HG03442 (cell line): ENCODE results near the gene KCNC4.

Source experiments
- ATAC-seq: cut with Tn5 transposase; IDR thresholded peaks from one replicate; pipeline ENCODE4 v1.9.1; 2021; ENCODE audit warnings: mild to moderate bottlenecking, moderate library complexity; ENCODE audit not compliant: unreplicated experiment

KCNC4 gene

DNA sequence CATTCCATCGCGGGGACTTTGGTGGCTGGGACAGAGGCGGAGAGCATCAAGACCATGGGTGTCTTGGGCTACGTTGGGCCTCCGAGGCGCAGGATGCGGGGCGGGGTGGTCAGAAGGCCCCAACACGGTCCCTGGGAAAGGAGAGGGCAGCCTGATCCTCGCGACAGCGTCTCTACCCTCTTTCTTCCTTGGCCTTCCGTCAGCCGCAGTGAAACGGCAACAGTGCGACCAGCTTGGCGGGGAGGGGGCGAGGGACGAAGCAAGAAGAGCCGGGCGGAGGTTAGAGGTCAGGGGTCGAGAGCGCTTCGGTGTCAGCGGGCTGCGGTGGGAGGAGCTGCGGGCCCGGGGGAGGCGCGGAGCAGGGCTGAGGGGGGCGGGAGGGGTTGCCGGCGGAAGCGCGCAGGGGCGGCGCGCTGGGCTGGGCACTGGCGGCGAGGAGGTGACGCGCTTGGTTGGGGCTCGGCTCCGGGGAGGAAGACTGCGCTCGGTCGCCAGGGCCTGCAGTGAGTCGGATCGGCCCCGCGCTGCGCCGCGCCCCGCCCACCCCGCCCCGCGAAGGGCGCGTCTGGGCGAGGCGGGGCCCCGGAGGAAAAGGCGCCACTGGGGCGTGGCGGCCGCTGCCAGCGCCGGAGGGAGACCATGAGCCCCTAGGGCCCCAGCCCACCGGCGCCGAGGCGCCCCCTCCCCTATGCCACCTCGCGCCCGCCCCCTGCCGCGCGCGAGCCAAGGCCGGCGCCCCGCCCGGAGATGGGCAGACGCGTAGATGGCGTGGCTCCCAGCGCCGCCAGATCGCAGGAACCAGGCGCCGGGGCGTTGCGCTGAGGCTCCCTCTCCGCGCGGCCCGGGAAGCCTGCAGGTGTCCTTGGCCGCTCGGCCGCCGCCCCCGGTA is at the start of gene KCNC4:
KCNC4 (plus strand) TSS at position 600 of the 889 bp plus-strand sequence. CDS start 1,186 bp downstream, outside the sequence.
- ATAC-seq, result peak; percentile 77

- no peak for ATAC-seq
Observed at GRCh38 chr1:110160538-110161100, 49.5 kb upstream of the KCNC4 start.

GRCh38 chr1:110161165-110161564 is 48.9 kb upstream of the KCNC4 start:
- ATAC-seq, result no peak

GRCh38 chr1:110161849-110162248 is 48.3 kb upstream of the KCNC4 start:
- ATAC-seq, result no peak

DNA sequence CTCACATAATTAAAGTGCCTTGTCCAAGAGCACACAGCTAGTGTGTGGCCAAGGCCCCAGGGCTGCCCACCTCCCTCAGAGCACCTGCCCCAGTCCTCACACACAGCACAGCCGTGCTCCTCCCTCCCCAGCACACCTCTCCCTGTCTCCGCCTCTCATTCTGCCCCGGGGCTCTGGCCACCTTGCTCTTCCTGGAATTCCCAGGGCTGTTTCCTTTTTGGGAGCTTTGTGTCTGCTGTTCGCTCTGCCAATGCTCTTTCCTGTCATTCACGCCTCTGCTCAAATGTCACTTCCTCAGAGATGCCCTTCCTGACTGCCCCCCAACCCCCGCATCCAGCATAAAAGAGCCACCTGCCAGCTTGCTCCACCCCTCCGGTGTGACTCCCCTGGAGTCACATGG is 46.5 kb upstream of the KCNC4 start:
- no peak for ATAC-seq

GRCh38 chr1:110164725-110165350 is 45.3 kb upstream of the KCNC4 start:
- ATAC-seq, result no peak

- no peak for ATAC-seq
Observed at GRCh38 chr1:110165761-110166231, 44.3 kb upstream of the KCNC4 start.

DNA sequence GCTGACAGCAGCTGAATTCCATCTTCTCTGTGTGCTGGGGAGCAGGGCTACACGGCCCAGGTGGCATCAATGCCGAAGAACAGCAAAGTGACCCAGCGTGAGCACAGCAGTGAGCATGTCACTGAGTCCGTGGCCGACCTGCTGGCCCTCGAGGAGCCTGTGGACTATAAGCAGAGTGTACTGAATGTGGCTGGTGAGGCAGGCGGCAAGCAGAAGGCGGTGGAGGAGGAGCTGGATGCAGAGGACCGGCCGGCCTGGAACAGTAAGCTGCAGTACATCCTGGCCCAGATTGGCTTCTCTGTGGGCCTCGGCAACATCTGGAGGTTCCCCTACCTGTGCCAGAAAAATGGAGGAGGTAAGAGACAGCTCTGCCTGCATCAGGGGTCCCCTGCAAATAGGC is 43.3 kb upstream of the KCNC4 start:
- no peak for ATAC-seq

GRCh38 chr1:110170766-110171733 is 39.1 kb upstream of the KCNC4 start:
- ATAC-seq, result no peak

DNA sequence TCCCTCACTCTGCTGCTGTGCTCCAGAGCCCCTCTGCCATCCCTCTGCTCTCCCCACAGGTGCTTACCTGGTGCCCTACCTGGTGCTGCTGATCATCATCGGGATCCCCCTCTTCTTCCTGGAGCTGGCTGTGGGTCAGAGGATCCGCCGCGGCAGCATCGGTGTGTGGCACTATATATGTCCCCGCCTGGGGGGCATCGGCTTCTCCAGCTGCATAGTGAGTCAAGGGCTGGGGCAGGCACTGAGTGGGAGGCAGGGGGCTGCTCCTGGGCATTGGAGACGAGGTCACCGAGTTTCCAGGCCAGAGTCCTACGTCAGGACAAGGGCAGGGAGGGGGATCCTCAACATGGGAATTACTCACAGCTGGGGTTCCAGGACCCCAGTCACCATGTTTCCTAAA is 38.1 kb upstream of the KCNC4 start:
- ATAC-seq, result no peak

DNA sequence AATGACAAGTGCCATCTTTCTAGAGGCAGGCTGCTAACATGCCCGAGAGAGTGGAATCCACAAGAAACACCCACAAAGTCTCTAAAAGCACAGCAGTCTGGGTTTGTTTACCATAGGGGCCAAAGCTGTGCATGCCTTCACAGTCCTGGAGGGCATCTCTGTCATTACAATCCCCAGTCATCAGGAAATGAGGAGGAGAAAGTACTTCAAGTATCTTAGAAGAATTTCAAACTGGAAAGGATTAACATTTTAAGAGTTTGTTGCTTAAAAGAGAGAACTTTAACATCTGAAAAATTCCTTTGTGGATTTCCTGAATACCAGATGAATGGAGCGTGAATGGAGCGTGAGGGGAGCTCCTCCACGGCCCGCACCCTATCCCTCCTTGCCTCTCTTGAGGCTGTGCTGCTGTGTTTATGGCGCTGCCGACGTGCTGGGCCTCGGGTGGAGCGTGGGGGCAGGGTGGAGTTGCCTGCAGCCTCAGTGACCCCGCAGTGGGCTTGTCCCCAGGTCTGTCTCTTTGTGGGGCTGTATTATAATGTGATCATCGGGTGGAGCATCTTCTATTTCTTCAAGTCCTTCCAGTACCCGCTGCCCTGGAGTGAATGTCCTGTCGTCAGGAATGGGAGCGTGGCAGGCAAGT is 36.5 kb upstream of the KCNC4 start:
- no peak for ATAC-seq

DNA sequence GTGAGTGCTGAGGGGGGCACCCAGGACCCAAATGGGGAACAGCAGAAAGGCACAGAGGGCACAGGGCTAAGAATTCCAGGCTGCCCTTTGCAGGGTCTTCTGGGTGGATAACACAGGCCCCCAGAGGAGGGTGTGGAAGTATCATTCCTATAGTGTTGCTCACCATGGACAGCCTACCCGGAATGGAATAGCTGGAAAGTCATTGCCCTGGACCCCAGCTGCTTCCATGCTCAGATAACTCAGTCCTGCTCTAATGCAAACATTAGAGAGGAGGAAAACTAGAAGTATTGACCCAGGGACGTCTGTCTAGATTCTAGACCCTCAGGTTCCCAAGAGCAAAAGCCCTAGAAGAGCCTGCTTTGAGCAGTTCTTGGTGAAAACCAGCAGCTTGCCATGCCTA is 35.2 kb upstream of the KCNC4 start:
- no peak for ATAC-seq

- no peak for ATAC-seq
Observed at GRCh38 chr1:110176299-110176956, 33.7 kb upstream of the KCNC4 start.

DNA sequence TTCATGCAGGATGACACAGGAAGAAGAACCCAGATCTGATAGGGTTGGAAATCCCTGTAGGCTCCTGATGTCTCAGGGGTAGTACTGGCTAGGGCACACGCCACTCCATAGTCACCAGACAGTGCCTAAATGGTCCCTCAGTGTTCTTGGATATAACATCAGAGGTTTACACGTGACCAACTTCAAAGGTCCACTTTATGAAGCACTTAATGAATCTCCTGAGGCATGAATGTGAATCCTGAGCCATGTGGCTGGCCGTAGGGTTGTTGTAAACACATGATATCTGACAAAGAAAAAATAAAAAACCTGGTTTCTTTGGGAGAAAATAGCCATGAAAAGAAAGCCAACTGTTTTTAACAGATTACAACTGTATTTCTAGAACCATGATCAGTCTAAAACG is 32.3 kb upstream of the KCNC4 start:
- no peak for ATAC-seq

DNA sequence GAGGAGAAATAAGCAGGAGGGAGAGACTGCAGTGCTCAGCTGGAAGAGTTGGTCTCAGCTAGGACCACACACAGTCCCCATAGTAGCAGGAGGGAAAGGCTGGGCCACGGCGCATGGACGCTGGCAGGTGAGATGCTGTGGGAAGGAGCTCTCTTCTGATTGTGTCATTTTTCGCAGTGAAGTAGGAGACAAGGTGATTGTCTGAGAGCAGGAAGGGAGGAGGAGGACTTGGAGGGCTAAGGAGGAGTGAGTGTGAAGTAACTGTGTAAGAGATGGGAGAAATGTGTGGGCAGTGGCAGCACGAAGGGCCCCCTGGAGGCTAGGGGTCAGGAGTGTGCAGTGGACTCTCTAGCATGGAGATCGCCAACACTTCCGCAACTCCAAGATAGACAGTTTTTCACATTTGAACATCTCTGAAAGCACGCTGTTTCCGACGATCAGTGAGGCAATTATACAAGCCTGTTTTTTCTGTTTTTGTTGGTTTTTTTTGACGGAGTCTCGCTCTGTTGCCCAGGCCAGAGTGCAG is 26.4 kb upstream of the KCNC4 start:
- no peak for ATAC-seq

GRCh38 chr1:110184446-110184845 is 25.7 kb upstream of the KCNC4 start:
- ATAC-seq, result no peak

GRCh38 chr1:110185181-110185580 is 24.9 kb upstream of the KCNC4 start:
- no peak for ATAC-seq

DNA sequence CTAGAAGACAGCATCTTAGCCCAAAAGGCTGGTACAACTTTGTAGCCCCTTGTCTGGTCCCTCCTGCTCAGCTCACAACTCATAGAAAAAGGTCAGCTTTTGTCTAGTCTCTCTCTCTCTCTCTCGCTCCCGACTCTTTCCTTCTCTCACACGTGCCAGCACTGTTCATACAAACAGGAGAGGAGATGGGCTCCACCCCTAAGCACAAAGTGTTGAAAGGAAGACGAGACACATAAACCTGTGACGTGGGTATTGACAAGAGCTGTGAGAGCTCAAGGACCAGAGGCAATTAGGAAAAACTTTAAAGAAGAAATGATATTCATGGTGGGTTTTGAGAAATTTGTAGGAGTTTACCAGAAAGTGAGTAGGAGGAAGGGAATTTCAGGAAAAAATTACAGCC is 23.6 kb upstream of the KCNC4 start:
- ATAC-seq, result no peak

DNA sequence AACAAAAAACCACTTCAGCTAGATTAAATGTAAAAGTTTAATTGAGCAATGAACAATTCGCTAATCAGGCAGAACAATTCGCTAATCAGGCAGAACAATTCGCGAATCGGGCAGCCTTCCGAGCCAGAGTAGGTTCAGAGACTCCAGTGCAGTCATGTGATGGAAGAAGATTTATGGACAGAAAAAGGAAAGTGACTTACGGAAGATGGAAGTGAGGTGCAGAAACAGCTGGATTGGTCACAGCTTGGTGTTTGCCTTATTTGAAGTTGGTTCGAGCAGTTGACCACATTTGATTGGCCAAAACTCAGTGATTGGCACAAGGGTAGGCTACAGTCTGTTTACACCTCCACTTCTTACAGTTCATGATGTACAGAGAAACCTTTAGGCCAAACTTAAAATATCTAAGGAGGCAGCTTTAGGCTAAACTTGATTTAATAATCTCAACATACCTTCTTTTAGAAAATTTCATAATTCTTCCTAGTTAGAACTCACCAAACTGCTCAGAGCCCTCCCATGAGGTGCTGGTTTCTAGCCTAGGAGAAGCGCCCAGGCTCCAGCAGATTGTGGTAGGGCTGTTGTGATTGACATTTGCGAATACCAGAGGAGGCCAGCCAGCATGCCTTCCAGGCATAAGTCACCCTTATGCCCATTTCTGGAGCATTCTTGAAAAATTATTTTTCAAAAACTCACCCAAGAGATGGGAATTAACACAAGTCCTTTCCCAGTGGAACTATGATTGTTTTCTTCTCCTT is 22.8 kb upstream of the KCNC4 start:
- ATAC-seq, result no peak
